ENCODE data around the gene ARHGEF10L.
A peak's percentile ranks its signal among the peaks of the same experiment; 100 is the strongest.

Gene ARHGEF10L

GRCh38 chr1:17568014-17568900 lies 28.8 kb downstream of the ARHGEF10L start:
- FAIRE-seq (no peak), DNase-seq (ENCODE audit: low spot score) (no peak)

GRCh38 chr1:17569200-17570139 lies 30.0 kb downstream of the ARHGEF10L start:
- DNase-seq (ENCODE audit: low spot score) (peak; percentile 54), FAIRE-seq (peak; percentile 83)

GRCh38 chr1:17570228-17570627 lies 30.7 kb downstream of the ARHGEF10L start:
- no peak for FAIRE-seq
- no peak for DNase-seq (ENCODE audit: low spot score)

- no peak for FAIRE-seq
- no peak for DNase-seq (ENCODE audit: low spot score)
Measured at GRCh38 chr1:17572264-17572985, 32.9 kb downstream of the ARHGEF10L start.

GRCh38 chr1:17573518-17574041 lies 34.1 kb downstream of the ARHGEF10L start:
- no peak for FAIRE-seq
- no peak for DNase-seq (ENCODE audit: low spot score)

- FAIRE-seq: no peak
- DNase-seq (ENCODE audit: low spot score): no peak
Measured at GRCh38 chr1:17574516-17574915, 35.0 kb downstream of the ARHGEF10L start.

GRCh38 chr1:17575797-17576518 lies 36.5 kb downstream of the ARHGEF10L start:
- DNase-seq (ENCODE audit: low spot score) (no peak), FAIRE-seq (no peak)

GRCh38 chr1:17576519-17576853 lies 37.0 kb downstream of the ARHGEF10L start:
- DNase-seq (ENCODE audit: low spot score) (no peak), FAIRE-seq (no peak)

- FAIRE-seq (no peak), DNase-seq (ENCODE audit: low spot score) (no peak)
Measured at GRCh38 chr1:17577907-17578297, 38.4 kb downstream of the ARHGEF10L start.

- FAIRE-seq: peak; percentile 66
- peak; percentile 44 for DNase-seq (ENCODE audit: low spot score)
Measured at GRCh38 chr1:17579951-17580939, 40.7 kb downstream of the ARHGEF10L start.

GRCh38 chr1:17581389-17582123 lies 42.1 kb downstream of the ARHGEF10L start:
- no peak for FAIRE-seq

GRCh38 chr1:17582124-17582774 lies 42.8 kb downstream of the ARHGEF10L start:
- DNase-seq (ENCODE audit: low spot score) (no peak), FAIRE-seq (no peak)

More at GRCh38 chr1:17581389-17582123, 42.1 kb downstream of the ARHGEF10L start:
- DNase-seq (ENCODE audit: low spot score): no peak

GRCh38 chr1:17584539-17584938 lies 45.0 kb downstream of the ARHGEF10L start:
- FAIRE-seq (no peak), DNase-seq (ENCODE audit: low spot score) (no peak)

GRCh38 chr1:17585266-17585987 lies 45.9 kb downstream of the ARHGEF10L start:
- DNase-seq (ENCODE audit: low spot score) (no peak), FAIRE-seq (no peak)

GRCh38 chr1:17586172-17586964 lies 46.9 kb downstream of the ARHGEF10L start:
- peak; percentile 82 for FAIRE-seq
- peak; percentile 63 for DNase-seq (ENCODE audit: low spot score)

GRCh38 chr1:17587693-17588047 lies 48.2 kb downstream of the ARHGEF10L start:
- FAIRE-seq (no peak), DNase-seq (ENCODE audit: low spot score) (peak; percentile 76)

Data from RCC 7860 (cell line).